H1 (cell line): ENCODE results near the gene FBXO21. TPM values are rescaled to one million over a fixed set of nuclear protein-coding genes. Genes with fewer than 3 reads are reported as not detected.

Source experiments
- CTCF ChIA-PET: fragments of 300-600 bp; sonication (Branson Sonifier 250); formaldehyde crosslinking; loops from one replicate; lab custom pipeline; 2021; ENCODE audit not compliant: partially characterized antibody; lab: Charles Lee
- POLR2A ChIA-PET: fragments of 300-600 bp; sonication (Branson Sonifier 250); formaldehyde crosslinking; loops from one replicate; lab custom pipeline; 2021; ENCODE audit warnings: inconsistent platforms; ENCODE audit not compliant: partially characterized antibody; lab: Charles Lee
- DNase-seq, 2 experiments: peaks; one replicate each; pipeline versions ENCODE4 v3.0.0 to v3.0.0-alpha.2; 2010 to 2022; ENCODE audit warnings: low spot score in 2 of 2, low read depth in 1 of 2, mixed read lengths in 1 of 2
- FAIRE-seq: peaks from 2 replicates; lab custom pipeline; 2011; peaks lifted over from hg19 to GRCh38; lab: Jason Lieb, UNC
- H2AFZ ChIP-seq: 2 replicates; pipeline ENCODE4 v1.8.1; 2012; ENCODE audit warnings: low read length, inconsistent platforms
- H2AK5ac ChIP-seq: 2 replicates; pipeline ENCODE4 v1.6.1; 2013; ENCODE audit warnings: low read depth, low read length
- H2BK120ac ChIP-seq: replicated peaks from 2 replicates; pipeline ENCODE3; 2013; ENCODE audit warnings: low read depth, low read length, inconsistent platforms
- H2BK12ac ChIP-seq: 2 replicates; pipeline ENCODE4 v1.6.1; 2013; ENCODE audit warnings: low read depth, low read length
- H2BK15ac ChIP-seq: 2 replicates; pipeline ENCODE4 v1.6.1; 2013; ENCODE audit warnings: low read length
- H2BK20ac ChIP-seq: 2 replicates; pipeline ENCODE4 v1.6.1; 2013; ENCODE audit warnings: low read length
- H2BK5ac ChIP-seq: 2 replicates; pipeline ENCODE4 v1.6.1; 2013; ENCODE audit warnings: low read depth, low read length
- H3K14ac ChIP-seq: 2 replicates; pipeline ENCODE4 v1.6.1; 2013; ENCODE audit warnings: inconsistent platforms; ENCODE audit not compliant: insufficient read length
- H3K18ac ChIP-seq: 2 replicates; pipeline ENCODE4 v1.6.1; 2013; ENCODE audit warnings: low read length; ENCODE audit errors: extremely low read depth
- H3K23ac ChIP-seq: 2 replicates; pipeline ENCODE4 v1.6.1; 2013; ENCODE audit warnings: inconsistent platforms; ENCODE audit not compliant: insufficient read length
- H3K23me2 ChIP-seq: 2 replicates; pipeline ENCODE4 v1.6.1; 2013; ENCODE audit warnings: low read depth, low read length
- H3K27ac ChIP-seq: 2 replicates; pipeline ENCODE4 v1.6.1; 2011; ENCODE audit warnings: low read depth, low read length, inconsistent platforms
- H3K27me3 ChIP-seq, 4 experiments: replicated peaks in 1 of 4; 1 replicate in 1 of 4; 2 replicates in 3 of 4; pipeline versions ENCODE4 v1.6.1 to v1.8.1; 2011 to 2013; ENCODE audit warnings: low read length in 3 of 4, mild to moderate bottlenecking in 3 of 4, inconsistent platforms in 2 of 4, mixed read lengths in 2 of 4, moderate library complexity in 1 of 4; ENCODE audit not compliant: control insufficient read depth in 3 of 4, insufficient read depth in 3 of 4; ENCODE audit errors: extremely low read depth in 1 of 4
- H3K36me3 ChIP-seq, 4 experiments: 2 replicates each; pipeline versions ENCODE4 v1.6.1 to v1.8.1; 2011 to 2013; ENCODE audit warnings: mild to moderate bottlenecking in 4 of 4, low read length in 3 of 4, moderate library complexity in 2 of 4, control low read depth in 1 of 4, inconsistent platforms in 1 of 4; ENCODE audit not compliant: insufficient read depth in 4 of 4, control insufficient read depth in 2 of 4
- H3K4ac ChIP-seq: replicated peaks from 2 replicates; pipeline ENCODE3; 2013; ENCODE audit warnings: low read length, low read depth, mixed read lengths, inconsistent platforms; ENCODE audit not compliant: insufficient read length
- H3K4me1 ChIP-seq, 4 experiments: replicated peaks in 1 of 4; 1 replicate in 1 of 4; 2 replicates in 3 of 4; pipeline versions ENCODE4 v1.6.1 to v1.8.1; 2011 to 2013; ENCODE audit warnings: low read length in 3 of 4, inconsistent platforms in 2 of 4, mixed read lengths in 1 of 4; ENCODE audit not compliant: insufficient read depth in 4 of 4, control insufficient read depth in 3 of 4
- H3K4me2 ChIP-seq, 2 experiments: 2 replicates each; pipeline versions ENCODE4 v1.6.1 to v1.8.1; 2011 to 2013; ENCODE audit warnings: low read depth in 2 of 2, low read length in 2 of 2, control low read depth in 1 of 2, inconsistent platforms in 1 of 2, mild to moderate bottlenecking in 1 of 2; ENCODE audit not compliant: insufficient read depth in 1 of 2
- H3K4me3 ChIP-seq, 4 experiments: fragments of 200-600, 300-600 bp in 1 of 4; sonication (generic), shearing (Covaris generic), sonication (Bioruptor Twin) in 1 of 4; 2 replicates each; pipeline versions ENCODE4 v1.5.1 to v1.8.1; 2011 to 2016; ENCODE audit warnings: low read length in 4 of 4, low read depth in 3 of 4, control low read depth in 2 of 4, inconsistent platforms in 2 of 4, mild to moderate bottlenecking in 2 of 4, mixed read lengths in 1 of 4, moderate library complexity in 1 of 4; ENCODE audit not compliant: insufficient read depth in 2 of 4; ENCODE audit errors: extremely low read depth in 1 of 4
- H3K56ac ChIP-seq: replicated peaks from 2 replicates; pipeline ENCODE3; 2013; ENCODE audit warnings: low read depth, mild to moderate bottlenecking, mixed read lengths, low read length, inconsistent platforms; ENCODE audit not compliant: insufficient read length
- H3K79me1 ChIP-seq: 2 replicates; pipeline ENCODE4 v1.6.1; 2013; ENCODE audit warnings: low read depth, low read length, control low read depth
- H3K79me2 ChIP-seq, 2 experiments: 2 replicates each; pipeline versions ENCODE4 v1.6.1 to v1.8.1; 2012 to 2013; ENCODE audit warnings: low read length in 2 of 2, mild to moderate bottlenecking in 2 of 2, inconsistent platforms in 1 of 2; ENCODE audit not compliant: insufficient read depth in 2 of 2, control insufficient read depth in 1 of 2
- H3K9ac ChIP-seq, 4 experiments: replicated peaks in 1 of 4; 1 replicate in 1 of 4; 2 replicates in 3 of 4; pipeline versions ENCODE4 v1.6.1 to v1.8.1; 2011 to 2013; ENCODE audit warnings: low read depth in 3 of 4, low read length in 3 of 4, control low read depth in 2 of 4, mild to moderate bottlenecking in 2 of 4, moderate library complexity in 2 of 4, inconsistent platforms in 1 of 4; ENCODE audit errors: extremely low read depth in 1 of 4
- H3K9me3 ChIP-seq, 2 experiments: 2 replicates each; pipeline versions ENCODE4 v1.6.1 to v1.8.1; 2012 to 2013; ENCODE audit warnings: mild to moderate bottlenecking in 2 of 2, moderate library complexity in 2 of 2, control low read depth in 1 of 2, inconsistent platforms in 1 of 2, low read depth in 1 of 2, low read length in 1 of 2, mixed read lengths in 1 of 2; ENCODE audit not compliant: insufficient read depth in 2 of 2
- H4K20me1 ChIP-seq, 2 experiments: replicated peaks in 1 of 2; 2 replicates each; pipeline versions ENCODE3 to v1.8.1; 2011 to 2013; ENCODE audit warnings: inconsistent platforms in 2 of 2, low read length in 2 of 2, mild to moderate bottlenecking in 1 of 2; ENCODE audit not compliant: insufficient read depth in 2 of 2, control insufficient read depth in 1 of 2
- H4K5ac ChIP-seq: 2 replicates; pipeline ENCODE4 v1.6.1; 2013; ENCODE audit warnings: low read length, low read depth, mixed read lengths, inconsistent platforms; ENCODE audit not compliant: insufficient read length
- H4K8ac ChIP-seq: 2 replicates; pipeline ENCODE4 v1.8.0; 2013; ENCODE audit warnings: mild to moderate bottlenecking, moderate library complexity, low read length, inconsistent platforms; ENCODE audit not compliant: insufficient read depth; ENCODE audit errors: extremely low read depth
- H4K91ac ChIP-seq: replicated peaks from 2 replicates; pipeline ENCODE3; 2013; ENCODE audit warnings: low read length, mixed read lengths, inconsistent platforms; ENCODE audit not compliant: insufficient read length
- CHD2 ChIP-seq: IDR thresholded peaks from 2 replicates; pipeline ENCODE4 v1.6.1; 2012; ENCODE audit warnings: low read length, improper control_type of control experiment
- EGR1 ChIP-seq: IDR thresholded peaks from 2 replicates; pipeline ENCODE4 v1.6.1; 2011; ENCODE audit warnings: low read depth, low read length, borderline replicate concordance
- EZH2 ChIP-seq: fragments of 200-600 bp; sonication (generic); IDR thresholded peaks from 2 replicates; pipeline ENCODE4 v1.7.1; 2012; ENCODE audit warnings: low read depth, mild to moderate bottlenecking, moderate library complexity, low read length, inconsistent platforms; ENCODE audit not compliant: severe bottlenecking
- GTF2F1 ChIP-seq: IDR thresholded peaks from 2 replicates; pipeline ENCODE4 v1.6.1; 2012; ENCODE audit warnings: low read depth, low read length, improper control_type of control experiment, borderline replicate concordance
- JUND ChIP-seq: IDR thresholded peaks from 2 replicates; pipeline ENCODE4 v1.6.1; 2011; ENCODE audit warnings: mild to moderate bottlenecking, improper control_type of control experiment, low read length
- KDM5A ChIP-seq: fragments of 200-600 bp; IDR thresholded peaks from 2 replicates; pipeline ENCODE4 v1.7.1; 2012; ENCODE audit warnings: mild to moderate bottlenecking, low read length, inconsistent platforms, mixed read lengths
- POLR2AphosphoS5 ChIP-seq: IDR thresholded peaks from 2 replicates; pipeline ENCODE4 v1.6.1; 2011; ENCODE audit warnings: low read depth, low read length
- POU5F1 ChIP-seq: IDR thresholded peaks from 2 replicates; pipeline ENCODE4 v1.6.1; 2011; ENCODE audit warnings: low read depth, mild to moderate bottlenecking, low read length, moderate library complexity
- RNF2 ChIP-seq: fragments of 200-900, 300-1000 bp; sonication (generic); IDR thresholded peaks from 2 replicates; pipeline ENCODE4 v1.7.1; 2016; ENCODE audit warnings: borderline replicate concordance, low read depth, mild to moderate bottlenecking, antibody characterized with exemption, low read length; ENCODE audit not compliant: poor library complexity, severe bottlenecking; ENCODE audit errors: missing control alignments
- SUZ12 ChIP-seq: fragments of 200-600 bp; sonication (generic); IDR thresholded peaks from 2 replicates; pipeline ENCODE4 v1.6.1; 2012; ENCODE audit warnings: mild to moderate bottlenecking, inconsistent platforms, low read length, moderate library complexity, mixed read lengths
- TAF1 ChIP-seq: IDR thresholded peaks from 2 replicates; pipeline ENCODE4 v1.6.1; 2011; ENCODE audit warnings: mild to moderate bottlenecking, low read depth, low read length
- TBP ChIP-seq: IDR thresholded peaks from 2 replicates; pipeline ENCODE4 v1.6.1; 2011; ENCODE audit warnings: low read depth, low read length, improper control_type of control experiment
- WGBS, 2 experiments: shearing (Covaris generic) in 1 of 2; methylation state at CpG; one replicate each; pipeline versions ENCODE4 v1.1.6 to v1.1.7; 2013 to 2015; ENCODE audit warnings: low lambda C conversion rate in 2 of 2, mixed read lengths in 2 of 2, inconsistent platforms in 1 of 2, low coverage in 1 of 2, missing lambda C conversion rate in 1 of 2; ENCODE audit not compliant: insufficient replicate concordance in 2 of 2, insufficient coverage in 1 of 2, insufficient read length in 1 of 2; ENCODE audit errors: extremely low coverage in 1 of 2, missing lambda C conversion rate in 1 of 2; 5-methylcytosine and 5-hydroxymethylcytosine counted together
- polyA plus RNA-seq, 7 experiments: library from polyadenylated mRNA; depleted of rRNA in 3 of 7; stranded (reverse) in 5 of 7; unstranded in 2 of 7; fragments of >200 nt in 5 of 7; fragments of 200-250 nt in 2 of 7; gene quantifications; 1 replicate in 5 of 7; 2 replicates in 1 of 7; 4 replicates in 1 of 7; pipeline versions ENCODE4 v1.2.1 to v1.2.3, GENCODE V29; 2011 to 2013; ENCODE audit warnings: missing spikeins in 2 of 7, mixed read lengths in 2 of 7
- total RNA-seq: library from RNA; stranded (reverse); fragmentation: NEBNext Ultra II Directional; extraction: Animal tissue kit (Norgen Biotek cat#: 25700); gene quantifications from 2 replicates; pipeline ENCODE4 v1.2.1, GENCODE V29; 2021
- TF ChIP-seq, protein P1 (sequence below): IDR thresholded peaks from 2 replicates; pipeline ENCODE4 v1.6.1; 2012; ENCODE audit warnings: inconsistent platforms
- TF ChIP-seq, protein P2 (sequence below): IDR thresholded peaks from 2 replicates; pipeline ENCODE4 v1.6.1; 2011; ENCODE audit warnings: low read depth, mild to moderate bottlenecking, low read length; ENCODE audit not compliant: insufficient read depth

The FBXO21 gene
- total and polyA plus RNA-seq, 2 of the 8 experiments (the other 6 are each of a cell fraction or from before 2014, with no cell fraction given): 57.0 to 80.6 TPM

DNA sequence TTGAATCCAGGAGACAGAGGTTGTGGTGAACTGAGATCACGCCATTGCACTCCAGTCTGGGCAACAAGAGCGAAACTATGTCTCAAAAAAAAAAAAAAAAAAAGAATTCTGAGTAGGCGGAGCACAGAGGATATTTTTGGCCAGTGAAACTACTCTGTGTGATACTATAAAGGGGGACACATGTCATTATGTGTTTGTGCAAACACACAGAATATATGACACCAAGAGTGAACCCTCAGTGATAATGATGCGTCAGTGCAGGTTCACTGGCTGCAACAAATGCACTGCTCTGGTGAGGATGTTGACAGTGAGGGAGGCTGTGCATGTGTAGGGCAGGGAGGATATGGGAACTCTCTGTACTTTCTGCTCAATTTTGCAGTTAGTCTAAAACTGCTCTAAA is 24.2 kb downstream of the FBXO21 start:
- H3K36me3 ChIP-seq: peaks cover 37 to 88% (median 59%) of the 10 kb centered on the region in 4 experiments
- H2BK12ac ChIP-seq: no peak overlapping the region
- no peak overlapping the region for H2AFZ ChIP-seq
- TF ChIP-seq CHD2: no peak
- TF ChIP-seq POLR2AphosphoS5: no peak
- TF ChIP-seq EZH2: no peak
- no peak for TF ChIP-seq POU5F1
- TF ChIP-seq JUND: no peak
- no peak for TF ChIP-seq GTF2F1
- no peak for TF ChIP-seq TBP
- no peak for TF ChIP-seq TAF1
- TF ChIP-seq, protein P1, sequence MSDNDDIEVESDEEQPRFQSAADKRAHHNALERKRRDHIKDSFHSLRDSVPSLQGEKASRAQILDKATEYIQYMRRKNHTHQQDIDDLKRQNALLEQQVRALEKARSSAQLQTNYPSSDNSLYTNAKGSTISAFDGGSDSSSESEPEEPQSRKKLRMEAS: no peak
- TF ChIP-seq EGR1: no peak
- no peak for TF ChIP-seq KDM5A
- TF ChIP-seq, protein P2, sequence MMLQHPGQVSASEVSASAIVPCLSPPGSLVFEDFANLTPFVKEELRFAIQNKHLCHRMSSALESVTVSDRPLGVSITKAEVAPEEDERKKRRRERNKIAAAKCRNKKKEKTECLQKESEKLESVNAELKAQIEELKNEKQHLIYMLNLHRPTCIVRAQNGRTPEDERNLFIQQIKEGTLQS: no peak
- TF ChIP-seq RNF2: no peak
- TF ChIP-seq SUZ12: no peak
- no peaks in the 10 kb centered on the region; the same call in 1 of the 2 replicates for H3K79me1 ChIP-seq
- FAIRE-seq (no peak), DNase-seq (no peak)
- H3K9me3 ChIP-seq: no peaks in the 10 kb centered on the region
- POLR2A ChIA-PET: interaction anchor here (0.8 kb wide), 1 partner anchor 9 kb away, joined by 3 read pairs; no protein-coding TSS in a partner anchor
- H3K4me1 ChIP-seq: no peaks in the 10 kb centered on the region
- no peaks in the 10 kb centered on the region for H3K23me2 ChIP-seq
- H3K27me3 ChIP-seq: no peaks in the 10 kb centered on the region
- H3K79me2 ChIP-seq: no peaks in the 10 kb centered on the region
- H3K56ac ChIP-seq: no peak overlapping the region
- no peak overlapping the region for H4K5ac ChIP-seq
- H3K18ac ChIP-seq: no peak overlapping the region
- H2BK5ac ChIP-seq: no peak overlapping the region
- CTCF ChIA-PET: no interaction called here
- H3K14ac ChIP-seq: no peak overlapping the region
- no peak overlapping the region for H3K4me3 ChIP-seq
- H3K4me2 ChIP-seq: no peak overlapping the region
- no peak overlapping the region for H2BK120ac ChIP-seq
- H4K91ac ChIP-seq: no peak overlapping the region
- no peak overlapping the region for H2BK20ac ChIP-seq
- no peak overlapping the region for H2BK15ac ChIP-seq
- H3K4ac ChIP-seq: no peak overlapping the region
- H3K27ac ChIP-seq: no peak overlapping the region
- 96% methylated on average over 3 of the region's 4 CpGs; no CpG with 5 or more reads in 1 of the 2 experiments for WGBS, 2 experiments
- H2AK5ac ChIP-seq: no peak overlapping the region
- no peak overlapping the region for H3K23ac ChIP-seq
- no peak overlapping the region for H3K9ac ChIP-seq
- H4K8ac ChIP-seq: no peak overlapping the region
- peaks cover 0 to 12% of the 10 kb centered on the region in 2 experiments for H4K20me1 ChIP-seq
